Activated T-helper 2 cell treated with anti-CD3 and anti-CD28 coated beads, Interferon-gamma antibody, Interleukin-2, Interleukin-4, amounts not matched to agents 10 μg/mL and 5 μg/mL and 100 μg/mL, durations not matched to agents 14 hours and 24 hours and 36 hours (primary cell): ENCODE data around the gene ADA. TPM values are rescaled to one million over a fixed set of nuclear protein-coding genes. Genes with fewer than 3 reads are reported as not detected.

Experiments
- DNase-seq: peaks from one replicate; pipeline ENCODE4 v3.0.0; 2021; ENCODE audit warnings: low spot score
- H3K27ac Mint-ChIP-seq: one replicate; pipeline ENCODE4 v1.8.0; 2021; ENCODE audit warnings: mixed read lengths
- H3K27me3 Mint-ChIP-seq: one replicate; pipeline ENCODE4 v1.8.0; 2021; ENCODE audit warnings: low read depth, mixed read lengths
- H3K36me3 Mint-ChIP-seq: one replicate; pipeline ENCODE4 v1.8.0; 2021; ENCODE audit warnings: low read depth, mixed read lengths
- H3K4me1 Mint-ChIP-seq: one replicate; pipeline ENCODE4 v1.8.0; 2021; ENCODE audit warnings: low read depth, mixed read lengths
- H3K4me3 Mint-ChIP-seq: one replicate; pipeline ENCODE4 v1.8.0; 2021; ENCODE audit warnings: low read depth, mild to moderate bottlenecking, moderate library complexity, mixed read lengths
- H3K9me3 Mint-ChIP-seq: one replicate; pipeline ENCODE4 v1.8.0; 2021; ENCODE audit warnings: mixed read lengths
- intact Hi-C: fragments of 100-400 bp; cut with micrococcal nuclease; formaldehyde crosslinking; loops from one replicate; pipeline ENCODE4 v1.15.1; 2023
- total RNA-seq: library from RNA; stranded (reverse); gene quantifications from 2 replicates; pipeline ENCODE4 v1.2.3, GENCODE V29; 2022

The ADA gene
- total RNA-seq, 1 donor from 2014 or later = 33.3 TPM

DNA sequence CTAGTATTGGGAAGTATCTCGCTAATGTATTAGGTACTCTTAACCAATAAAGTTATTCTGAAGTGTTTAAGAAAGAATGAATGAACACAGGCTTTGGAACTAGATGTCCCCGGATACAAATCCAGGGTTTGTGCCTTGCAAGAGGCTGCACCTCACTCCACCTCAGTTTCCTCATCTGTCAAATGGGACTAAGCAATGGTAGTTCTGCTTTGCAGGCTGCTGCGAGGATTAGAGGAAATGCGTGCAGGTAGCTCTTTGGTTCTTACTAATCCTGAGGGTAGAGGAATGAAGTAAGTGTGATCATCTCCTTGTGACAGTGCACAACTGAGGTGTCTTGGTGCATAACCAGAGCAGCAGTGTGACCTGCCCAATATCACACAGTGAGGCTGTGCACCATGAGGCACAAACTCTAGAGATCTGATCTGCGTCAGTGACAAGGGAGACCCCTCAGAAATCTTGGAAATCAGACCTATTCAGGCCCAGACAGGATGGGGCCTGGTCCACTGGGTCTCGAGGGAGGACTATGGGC, 26.7 kb downstream of the ADA start:
- Mint-ChIP-seq H3K36me3 (peaks cover 80% of the 10 kb centered on the region), H3K4me3 (no peak overlapping the region), H3K4me1 (no peaks in the 10 kb centered on the region), H3K9me3 (no peaks in the 10 kb centered on the region), H3K27me3 (no peaks in the 10 kb centered on the region), H3K27ac (no peak overlapping the region)
- DNase-seq = no peak
- intact Hi-C loops = no loop called here

DNA sequence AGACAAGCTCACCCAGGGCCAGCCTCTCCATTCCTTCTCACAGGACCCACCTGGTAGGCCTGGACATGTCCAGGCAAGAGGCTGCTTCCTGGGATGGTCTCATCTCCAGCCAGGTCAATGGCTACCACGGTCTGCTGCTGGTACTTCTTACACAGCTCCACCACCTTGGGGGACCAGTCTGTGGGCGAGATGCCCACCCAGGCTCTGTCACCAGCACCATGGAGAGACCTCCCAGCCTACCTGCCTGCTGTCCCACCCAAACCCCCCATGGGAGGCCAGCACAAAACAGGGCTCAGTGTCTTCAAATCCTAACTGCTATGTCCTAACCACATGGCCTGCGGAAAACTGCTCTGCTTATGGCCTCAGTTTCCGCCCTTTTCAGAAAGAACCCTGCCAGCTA, 27.3 kb downstream of the ADA start:
- H3K9me3 Mint-ChIP-seq = no peaks in the 10 kb centered on the region
- H3K4me1 Mint-ChIP-seq = no peaks in the 10 kb centered on the region
- peaks cover 86% of the 10 kb centered on the region for H3K36me3 Mint-ChIP-seq
- no peak overlapping the region for H3K4me3 Mint-ChIP-seq
- H3K27me3 Mint-ChIP-seq = no peaks in the 10 kb centered on the region
- intact Hi-C loops = no loop called here
- DNase-seq = no peak
- H3K27ac Mint-ChIP-seq = no peak overlapping the region

DNA sequence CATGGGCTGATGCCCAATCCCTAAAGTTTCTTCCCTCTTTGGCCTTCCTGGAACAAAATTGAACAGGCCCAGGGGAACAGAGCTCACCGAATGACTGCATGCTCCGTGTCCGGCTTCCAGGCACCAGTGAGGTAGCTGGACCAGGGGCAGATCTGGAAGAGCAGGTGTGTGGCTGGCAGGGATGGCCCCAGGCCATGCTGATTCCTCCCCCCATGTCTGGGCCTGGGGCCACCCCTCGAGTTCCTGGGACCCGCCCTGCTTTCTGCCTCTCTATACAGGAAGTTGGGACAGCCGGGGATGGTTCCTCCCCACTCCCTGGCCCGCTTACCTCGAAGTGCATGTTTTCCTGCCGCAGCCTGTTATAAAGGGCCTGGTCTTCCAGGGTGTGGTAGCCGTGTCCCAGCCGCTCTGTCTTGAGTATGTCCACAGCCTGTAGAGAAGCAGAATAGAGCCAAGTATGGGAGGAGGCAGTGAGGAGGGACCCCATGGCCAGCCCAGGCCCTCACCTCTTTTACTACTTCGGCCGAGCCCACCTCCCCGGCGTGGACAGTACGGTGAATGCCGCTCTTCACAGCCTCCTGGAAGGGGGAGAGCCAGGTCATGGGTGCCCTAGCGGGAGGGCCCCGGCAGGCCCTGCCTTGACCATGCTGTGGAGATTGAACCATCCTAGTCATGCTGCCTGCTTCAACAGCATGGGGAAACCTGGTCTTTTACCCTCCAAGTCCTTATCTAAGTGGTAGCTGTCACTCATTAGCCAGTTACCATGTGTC, 28.8 kb downstream of the ADA start:
- H3K27ac Mint-ChIP-seq = no peak overlapping the region
- intact Hi-C loops = no loop called here
- no peaks in the 10 kb centered on the region for H3K9me3 Mint-ChIP-seq
- no peaks in the 10 kb centered on the region for H3K27me3 Mint-ChIP-seq
- H3K4me3 Mint-ChIP-seq = no peak overlapping the region
- H3K36me3 Mint-ChIP-seq = peaks cover 90% of the 10 kb centered on the region
- DNase-seq = no peak
- H3K4me1 Mint-ChIP-seq = peaks cover 11% of the 10 kb centered on the region

DNA sequence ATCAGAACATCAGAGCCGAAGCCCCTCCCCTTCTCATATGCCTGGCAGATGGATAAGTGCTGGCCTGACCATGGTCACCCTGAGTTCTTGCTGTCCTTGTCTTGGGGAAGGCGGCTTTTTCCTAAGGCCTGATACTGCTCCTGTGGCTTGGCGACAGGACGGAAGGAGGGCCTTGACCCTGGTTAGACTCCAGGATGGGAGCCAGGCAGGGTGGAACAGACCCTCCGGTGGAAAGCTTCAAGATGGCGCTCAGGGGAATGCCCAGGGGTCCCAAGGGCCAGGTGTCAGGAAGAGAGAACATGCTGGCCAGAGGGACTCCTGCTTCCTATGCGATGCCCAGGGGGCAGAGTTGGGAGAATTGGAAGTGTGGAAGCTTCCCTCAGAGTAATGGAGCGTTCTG, 29.6 kb downstream of the ADA start:
- Mint-ChIP-seq H3K27ac (no peak overlapping the region), H3K4me1 (peaks cover 11% of the 10 kb centered on the region), H3K9me3 (no peaks in the 10 kb centered on the region), H3K4me3 (no peak overlapping the region), H3K36me3 (peaks cover 85% of the 10 kb centered on the region), H3K27me3 (no peaks in the 10 kb centered on the region)
- intact Hi-C loops = no loop called here
- no peak for DNase-seq

DNA sequence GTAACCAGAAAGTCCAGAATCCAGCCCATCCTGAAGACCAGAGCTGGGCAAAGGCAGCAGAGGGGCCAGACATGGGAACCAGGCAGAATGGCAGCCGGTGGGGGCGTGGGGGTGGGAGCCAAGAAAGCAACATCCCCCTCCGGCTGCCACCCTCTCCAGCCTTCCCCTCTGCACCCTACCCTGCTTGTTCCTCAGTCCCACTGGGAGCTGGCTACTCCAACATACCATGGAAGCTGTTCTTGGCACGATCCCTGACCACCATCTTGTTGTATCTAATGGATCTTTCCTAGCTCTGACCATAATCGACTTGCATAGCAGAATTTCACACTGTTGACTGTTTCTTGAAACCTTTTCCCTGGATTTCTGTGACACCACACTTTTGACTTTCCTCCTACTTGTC, 30.2 kb downstream of the ADA start:
- no peak overlapping the region for H3K4me3 Mint-ChIP-seq
- peaks cover 12% of the 10 kb centered on the region for H3K4me1 Mint-ChIP-seq
- intact Hi-C loops = no loop called here
- H3K36me3 Mint-ChIP-seq = peaks cover 79% of the 10 kb centered on the region
- no peak for DNase-seq
- no peaks in the 10 kb centered on the region for H3K27me3 Mint-ChIP-seq
- no peaks in the 10 kb centered on the region for H3K9me3 Mint-ChIP-seq
- H3K27ac Mint-ChIP-seq = no peak overlapping the region

DNA sequence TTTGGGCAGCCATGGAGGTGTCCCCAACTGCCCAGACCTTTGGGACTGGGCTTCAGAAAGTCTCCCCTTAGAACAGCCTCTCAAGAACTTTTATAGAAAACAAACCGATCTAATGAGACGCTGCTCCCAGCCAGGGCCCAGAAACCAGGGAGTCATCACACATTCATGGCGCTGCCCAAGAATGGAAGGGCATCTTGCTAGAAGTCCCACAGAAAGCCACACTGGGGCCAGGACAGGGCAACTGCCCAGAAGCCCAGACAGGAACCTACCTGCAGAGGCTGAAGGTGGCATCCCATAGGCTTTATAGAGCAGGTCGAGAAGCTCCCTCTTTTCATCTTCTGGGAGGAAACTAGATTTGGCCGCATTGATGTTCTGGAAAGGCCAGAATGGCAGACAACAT, 31.5 kb downstream of the ADA start:
- no peaks in the 10 kb centered on the region for H3K27me3 Mint-ChIP-seq
- H3K9me3 Mint-ChIP-seq = no peaks in the 10 kb centered on the region
- H3K36me3 Mint-ChIP-seq = peaks cover 71% of the 10 kb centered on the region
- H3K4me1 Mint-ChIP-seq = peaks cover 21% of the 10 kb centered on the region
- intact Hi-C loops = no loop called here
- no peak for DNase-seq
- H3K4me3 Mint-ChIP-seq = no peak overlapping the region
- no peak overlapping the region for H3K27ac Mint-ChIP-seq

DNA sequence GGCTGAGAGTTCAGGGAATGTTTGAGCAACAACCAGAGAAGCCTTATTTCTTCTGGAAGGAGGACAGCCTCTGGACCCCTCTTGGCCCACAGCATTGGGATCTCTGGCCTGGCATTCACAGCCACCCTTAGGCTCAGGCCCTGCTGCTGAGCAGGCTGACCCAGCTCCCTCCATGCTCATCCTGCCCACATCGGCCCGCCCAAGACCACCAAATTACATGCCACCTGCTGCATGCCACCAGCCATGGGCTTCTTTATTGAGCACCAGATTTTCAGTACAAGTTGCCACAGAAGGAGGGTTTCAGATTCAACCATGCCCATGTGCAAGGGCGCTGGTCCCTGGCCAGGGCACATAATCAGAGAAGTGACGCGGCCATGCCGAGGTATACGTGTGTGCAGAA, 32.2 kb downstream of the ADA start:
- H3K4me3 Mint-ChIP-seq = no peak overlapping the region
- H3K4me1 Mint-ChIP-seq = peaks cover 23% of the 10 kb centered on the region
- intact Hi-C loops = no loop called here
- no peaks in the 10 kb centered on the region for H3K27me3 Mint-ChIP-seq
- peaks cover 68% of the 10 kb centered on the region for H3K36me3 Mint-ChIP-seq
- H3K9me3 Mint-ChIP-seq = no peaks in the 10 kb centered on the region
- no peak for DNase-seq
- no peak overlapping the region for H3K27ac Mint-ChIP-seq

DNA sequence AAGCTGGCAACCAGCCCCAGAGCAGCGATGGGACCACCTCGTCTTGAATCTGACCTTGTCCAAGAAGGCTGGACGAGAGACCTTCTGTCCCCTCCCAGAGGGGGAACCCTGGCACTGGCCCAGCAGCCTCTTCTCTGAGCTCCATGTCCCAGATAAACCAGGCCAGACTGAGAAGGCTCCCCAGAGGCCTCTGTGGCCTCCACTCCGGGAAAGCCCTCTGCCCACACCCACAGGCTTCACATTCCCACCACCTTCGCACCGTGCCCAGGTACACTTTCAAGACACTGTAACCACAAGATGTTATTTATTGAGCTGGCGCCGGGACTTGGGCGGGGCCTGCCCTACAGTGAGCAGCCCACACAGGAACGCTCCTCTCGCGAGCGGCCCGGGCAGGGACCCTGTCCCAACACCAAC, 33.2 kb downstream of the ADA start:
- no peak overlapping the region for H3K27ac Mint-ChIP-seq
- H3K27me3 Mint-ChIP-seq = no peaks in the 10 kb centered on the region
- DNase-seq = no peak
- peaks cover 23% of the 10 kb centered on the region for H3K4me1 Mint-ChIP-seq
- intact Hi-C loops = no loop called here
- no peaks in the 10 kb centered on the region for H3K9me3 Mint-ChIP-seq
- peaks cover 63% of the 10 kb centered on the region for H3K36me3 Mint-ChIP-seq
- H3K4me3 Mint-ChIP-seq = no peak overlapping the region

DNA sequence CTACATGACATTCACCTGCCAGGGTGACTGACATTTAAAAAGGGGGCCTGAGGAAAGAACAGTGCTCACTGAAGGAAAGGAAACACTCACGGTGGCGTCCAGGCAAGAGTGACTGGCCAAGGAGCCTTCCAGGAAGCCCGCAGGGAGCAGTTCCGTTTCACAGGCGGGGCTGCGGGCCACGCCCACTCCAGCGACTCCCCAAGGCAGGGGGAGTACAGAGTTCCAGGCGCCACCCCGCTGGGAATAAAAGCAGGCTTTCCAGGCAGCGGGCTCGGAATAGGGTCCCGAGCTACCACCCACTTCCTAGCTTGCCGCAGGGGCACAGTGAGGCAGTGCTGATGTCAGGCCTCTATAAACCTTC, 34.9 kb downstream of the ADA start:
- intact Hi-C loops = no loop called here
- Mint-ChIP-seq H3K9me3 (no peaks in the 10 kb centered on the region), H3K4me3 (no peak overlapping the region), H3K4me1 (peaks cover 23% of the 10 kb centered on the region), H3K36me3 (peaks cover 46% of the 10 kb centered on the region), H3K27ac (peak overlapping the region; percentile 13), H3K27me3 (no peaks in the 10 kb centered on the region)
- DNase-seq = no peak

DNA sequence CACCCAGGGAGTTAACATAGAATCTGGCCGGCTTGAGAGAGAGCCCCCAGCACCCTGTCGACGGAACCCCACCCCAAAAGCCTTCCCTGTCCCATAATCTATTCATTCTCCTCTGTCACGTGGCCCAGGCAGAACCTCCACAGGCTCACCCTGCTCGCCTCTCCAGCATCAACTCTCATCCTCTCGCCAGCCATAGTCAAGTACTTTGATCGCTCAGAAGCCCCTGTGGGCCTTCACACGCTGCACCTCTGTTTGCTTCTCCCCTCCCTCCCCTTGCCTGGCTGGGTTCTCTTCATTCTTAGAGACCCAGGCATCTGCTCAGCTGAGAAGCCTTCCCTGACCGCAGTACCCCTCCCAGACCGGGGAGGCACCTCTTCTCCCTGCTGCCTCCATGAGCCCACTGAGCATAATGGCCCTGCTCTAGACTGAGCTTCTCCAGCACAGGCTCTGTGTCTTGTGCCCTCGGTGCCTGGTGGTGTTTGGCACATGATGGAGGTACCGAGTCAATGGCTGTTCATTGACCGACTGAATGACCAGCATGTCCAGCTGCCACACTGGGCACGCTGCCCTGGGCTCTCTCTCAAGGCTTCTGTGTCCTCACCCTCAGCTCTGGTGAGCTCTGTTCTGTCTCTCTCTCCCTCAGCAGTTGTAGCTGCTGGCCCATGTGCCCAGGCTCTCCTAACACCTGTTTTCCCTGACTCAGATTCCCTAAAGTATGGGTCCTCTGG, 35.5 kb downstream of the ADA start:
- H3K4me1 Mint-ChIP-seq = peaks cover 23% of the 10 kb centered on the region
- H3K27me3 Mint-ChIP-seq = no peaks in the 10 kb centered on the region
- intact Hi-C loops = no loop called here
- H3K36me3 Mint-ChIP-seq = peaks cover 40% of the 10 kb centered on the region
- H3K9me3 Mint-ChIP-seq = no peaks in the 10 kb centered on the region
- DNase-seq = no peak
- H3K4me3 Mint-ChIP-seq = no peak overlapping the region
- H3K27ac Mint-ChIP-seq = peak overlapping the region; percentile 13

DNA sequence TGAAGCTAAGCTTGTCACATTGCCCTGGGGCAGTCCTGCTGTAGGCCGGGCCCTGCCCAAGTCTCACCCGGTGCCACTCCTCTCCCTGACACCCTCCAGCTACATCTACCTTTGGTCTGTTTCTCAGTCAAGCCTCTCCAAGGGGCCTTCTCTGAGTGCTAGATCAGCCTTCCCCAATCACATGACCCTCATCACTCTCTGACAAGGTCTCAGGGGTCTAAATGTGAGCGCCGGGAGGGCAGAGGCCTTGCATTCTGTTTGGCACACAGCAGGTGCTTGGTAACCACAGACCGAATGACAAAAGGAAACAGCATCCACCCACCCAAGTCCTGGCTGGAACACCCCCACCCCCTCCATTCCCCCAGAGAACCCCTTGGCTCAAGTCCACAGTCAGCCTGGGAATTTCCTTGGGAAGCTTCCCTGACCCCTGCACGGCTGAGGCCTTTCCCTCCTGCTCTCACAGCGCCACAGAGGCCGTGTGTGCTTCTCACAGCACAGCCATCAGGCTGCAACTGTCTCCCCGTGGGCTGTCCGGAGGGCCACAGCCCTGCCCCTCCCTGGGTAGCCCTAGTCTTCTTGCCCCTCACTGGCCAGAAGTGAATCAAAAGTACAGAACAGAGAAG, 36.2 kb downstream of the ADA start:
- intact Hi-C loops = no loop called here
- H3K4me1 Mint-ChIP-seq = peaks cover 28% of the 10 kb centered on the region
- no peak for DNase-seq
- peak overlapping the region; percentile 53 for H3K27ac Mint-ChIP-seq
- H3K27me3 Mint-ChIP-seq = no peaks in the 10 kb centered on the region
- peaks cover 34% of the 10 kb centered on the region for H3K36me3 Mint-ChIP-seq
- H3K9me3 Mint-ChIP-seq = no peaks in the 10 kb centered on the region
- no peak overlapping the region for H3K4me3 Mint-ChIP-seq

DNA sequence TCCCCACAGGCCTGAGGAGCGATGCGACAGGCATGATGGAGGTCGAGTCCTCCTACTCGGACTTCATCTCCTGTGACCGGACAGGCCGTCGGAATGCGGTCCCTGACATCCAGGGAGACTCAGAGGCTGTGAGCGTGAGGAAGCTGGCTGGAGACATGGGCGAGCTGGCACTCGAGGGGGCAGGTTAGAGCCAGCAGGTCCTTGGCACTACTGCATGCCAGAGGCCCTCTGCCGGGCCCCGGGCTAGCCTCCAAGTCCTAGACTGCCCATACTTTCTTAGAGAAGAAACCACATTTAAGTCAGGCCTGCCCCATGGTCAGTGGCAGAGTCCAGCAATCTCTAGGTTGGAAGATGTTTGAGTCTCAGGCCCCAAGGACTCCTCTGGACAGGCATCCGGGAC, 37.0 kb downstream of the ADA start:
- peaks cover 26% of the 10 kb centered on the region for H3K36me3 Mint-ChIP-seq
- H3K4me1 Mint-ChIP-seq = peaks cover 32% of the 10 kb centered on the region
- intact Hi-C loops = loop anchor here (5.0 kb wide), 3 partner anchors 37 to 397 kb away; partner anchors contain the start of gene TTPAL
- DNase-seq = no peak
- H3K4me3 Mint-ChIP-seq = no peak overlapping the region
- H3K9me3 Mint-ChIP-seq = no peaks in the 10 kb centered on the region
- H3K27ac Mint-ChIP-seq = no peak overlapping the region
- H3K27me3 Mint-ChIP-seq = no peaks in the 10 kb centered on the region

DNA sequence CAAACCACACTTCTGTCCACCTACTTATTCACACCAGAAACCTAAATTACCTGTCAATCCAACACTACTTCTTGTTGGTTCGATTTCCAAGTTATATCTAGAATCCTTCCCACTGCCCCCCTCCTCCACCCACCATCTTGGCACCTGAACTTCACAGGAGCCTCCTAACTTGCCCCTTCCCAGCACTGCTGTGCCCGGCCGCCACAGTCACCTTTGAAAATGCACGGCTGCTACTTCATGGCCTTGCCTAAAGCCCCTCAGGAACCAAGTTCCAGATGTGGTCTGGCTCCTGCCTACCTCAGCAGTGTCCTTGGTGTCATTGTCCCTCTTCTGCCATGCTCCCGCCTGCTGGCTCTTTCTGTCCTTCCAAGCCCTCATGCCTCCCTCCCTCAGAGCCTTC, 37.9 kb downstream of the ADA start:
- H3K36me3 Mint-ChIP-seq = peaks cover 17% of the 10 kb centered on the region
- DNase-seq = no peak
- H3K27ac Mint-ChIP-seq = peak overlapping the region; percentile 18
- peaks cover 29% of the 10 kb centered on the region for H3K4me1 Mint-ChIP-seq
- H3K4me3 Mint-ChIP-seq = no peak overlapping the region
- H3K27me3 Mint-ChIP-seq = no peaks in the 10 kb centered on the region
- no peaks in the 10 kb centered on the region for H3K9me3 Mint-ChIP-seq
- intact Hi-C loops = loop anchor here (5.0 kb wide), 3 partner anchors 36 to 396 kb away; partner anchors contain the start of gene TTPAL
